Renal pelvis (tissue), 3 donors: ENCODE measurements around the gene TMEM38B. TPM values are rescaled to one million over a fixed set of nuclear protein-coding genes. Genes with fewer than 3 reads are reported as not detected.

Experiments
- polyA plus RNA-seq, 3 donors: library from polyadenylated mRNA; unstranded; fragments of 120-200 nt; gene quantifications; one replicate each; pipeline ENCODE4 v1.2.1, GENCODE V29; 2013; ENCODE audit not compliant: insufficient read length in 3 of 3

TMEM38B gene
- polyA plus RNA-seq, 3 donors: 40.5 to 45.5 (median 41.8) TPM

Other genes starting within 250 kb of the TMEM38B start
- gene FSD1L, start 246.5 kb upstream of the TMEM38B start, polyA plus RNA-seq: 10 to 100 TPM in 1 of 3 donors, 1 to 10 TPM in 2; 7.4 to 10.7 (median 8.0) TPM
- gene FKTN, start 136.4 kb upstream of the TMEM38B start, polyA plus RNA-seq: 10 to 100 TPM; 21.4 to 29.3 (median 25.9) TPM
- 1 to 10 TPM; 1.6 to 3.3 (median 2.8) TPM for gene TAL2, start 32.1 kb upstream of the TMEM38B start, polyA plus RNA-seq